Measurements from ENCODE around the gene GDE1. TPM values are rescaled to one million over a fixed set of nuclear protein-coding genes. Genes with fewer than 3 reads are reported as not detected.

The GDE1 gene
- total and polyA plus RNA-seq, 4 donors, result 14.8 to 39.1 (median 23.6) TPM

- no peak for DNase-seq (ENCODE audit: low spot score)
- WGBS, result 89% methylated on average over 1 of the region's 1 CpG
- Histone ChIP-seq H3K4me3 (ENCODE audit: low read depth in 1 of 3, low read length in 3 of 3) (no peak overlapping the region), H3K9ac (ENCODE audit: low read depth in 1 of 2, low read length in 2 of 2) (no peak overlapping the region), H3K36me3 (ENCODE audit: control insufficient read depth in 4 of 4, insufficient read depth in 3 of 4, low read depth in 1 of 4, low read length in 3 of 4) (peaks cover 2 to 14% (median 6%) of the 10 kb centered on the region in 4 donors), H3K9me3 (ENCODE audit: control insufficient read depth in 4 of 4, low read length in 3 of 4) (no peaks in the 10 kb centered on the region), H3K27ac (ENCODE audit: low read depth in 1 of 2, low read length in 2 of 2) (no peak overlapping the region), H3K27me3 (ENCODE audit: control insufficient read depth in 4 of 4, insufficient read depth in 4 of 4, low read length in 3 of 4) (no peaks in the 10 kb centered on the region), H3K4me1 (ENCODE audit: control insufficient read depth in 4 of 4, insufficient read depth in 4 of 4, low read length in 3 of 4) (peaks cover 0 to 10% (median 9%) of the 10 kb centered on the region in 4 donors)
- TF ChIP-seq ATF3 (IDR thresholded peaks at IDR 0.05), result no peak
- no peak for TF ChIP-seq EGR1 (IDR thresholded peaks at IDR 0.05; ENCODE audit: low read depth in 2 of 2)
Measured at GRCh38 chr16:19527161-19527560, 5.3 kb upstream of the GDE1 start.

- Histone ChIP-seq H3K36me3 (ENCODE audit: control insufficient read depth in 4 of 4, insufficient read depth in 3 of 4, low read depth in 1 of 4, low read length in 3 of 4) (peaks cover 2 to 12% (median 6%) of the 10 kb centered on the region in 4 donors), H3K27me3 (ENCODE audit: control insufficient read depth in 4 of 4, insufficient read depth in 4 of 4, low read length in 3 of 4) (no peaks in the 10 kb centered on the region), H3K9ac (ENCODE audit: low read depth in 1 of 2, low read length in 2 of 2) (no peak overlapping the region), H3K4me3 (ENCODE audit: low read depth in 1 of 3, low read length in 3 of 3) (no peak overlapping the region), H3K27ac (ENCODE audit: low read depth in 1 of 2, low read length in 2 of 2) (no peak overlapping the region), H3K4me1 (ENCODE audit: control insufficient read depth in 4 of 4, insufficient read depth in 4 of 4, low read length in 3 of 4) (peaks cover 0 to 20% (median 17%) of the 10 kb centered on the region in 4 donors), H3K9me3 (ENCODE audit: control insufficient read depth in 4 of 4, low read length in 3 of 4) (no peaks in the 10 kb centered on the region)
- WGBS, result 95% methylated on average over 2 of the region's 2 CpGs
- no peak for TF ChIP-seq RXRA (IDR thresholded peaks at IDR 0.05)
- no peak for TF ChIP-seq HNF4A (conservative IDR thresholded peaks at IDR 0.05)
- TF ChIP-seq YY1 (IDR thresholded peaks at IDR 0.05), result no peak
- TF ChIP-seq REST (IDR thresholded peaks at IDR 0.05), result no peak
- no peak for TF ChIP-seq HNF4G (IDR thresholded peaks at IDR 0.05)
- no peak for TF ChIP-seq JUND (IDR thresholded peaks at IDR 0.05)
- TF ChIP-seq FOXA2 (IDR thresholded peaks at IDR 0.05), result no peak
- no peak for TF ChIP-seq EGR1 (IDR thresholded peaks at IDR 0.05; ENCODE audit: low read depth in 2 of 2)
- no peak for TF ChIP-seq ATF3 (IDR thresholded peaks at IDR 0.05)
- TF ChIP-seq ZBTB33 (IDR thresholded peaks at IDR 0.05), result no peak
- no peak for TF ChIP-seq MAX (IDR thresholded peaks at IDR 0.05)
- no peak for TF ChIP-seq NR2F2 (IDR thresholded peaks at IDR 0.05)
- no peak for TF ChIP-seq TAF1 (conservative IDR thresholded peaks at IDR 0.05)
- TF ChIP-seq CTCF (IDR thresholded peaks at IDR 0.05; ENCODE audit: low read depth, low read length, missing input control), result no peak
- no peak for DNase-seq (ENCODE audit: low spot score)
Measured at GRCh38 chr16:19525385-19525723, 3.5 kb upstream of the GDE1 start.
